Aorta (tissue), 5 donors: Measurements from ENCODE around the gene ANAPC16. TPM values are rescaled to one million over a fixed set of nuclear protein-coding genes. Genes with fewer than 3 reads are reported as not detected.

Source experiments
- ATAC-seq: fragments of 200-7000 bp; cut with Tn5 transposase; one replicate; pipeline ENCODE4 v1.9.1; 2022; ENCODE audit warnings: moderate library complexity; ENCODE audit not compliant: low FRiP score
- DNase-seq, 2 donors: peaks; one replicate each; pipeline ENCODE4 v3.0.0-alpha.2; 2020
- H3K27ac ChIP-seq, 2 donors: one replicate each; pipeline ENCODE4 v1.5.1; 2013; ENCODE audit warnings: low read length in 2 of 2, mild to moderate bottlenecking in 2 of 2, moderate library complexity in 2 of 2, control low read depth in 1 of 2, inconsistent platforms in 1 of 2, low read depth in 1 of 2
- H3K27me3 ChIP-seq, 2 donors: one replicate each; pipeline ENCODE4 v1.6.1; 2013; ENCODE audit warnings: control low read depth in 1 of 2, low read length in 1 of 2, mild to moderate bottlenecking in 1 of 2, moderate library complexity in 1 of 2; ENCODE audit not compliant: insufficient read depth in 2 of 2, control insufficient read depth in 1 of 2
- H3K36me3 ChIP-seq, 2 donors: one replicate each; pipeline ENCODE4 v1.6.1; 2013; ENCODE audit warnings: control low read depth in 1 of 2, low read length in 1 of 2, mild to moderate bottlenecking in 1 of 2; ENCODE audit not compliant: insufficient read depth in 2 of 2, control insufficient read depth in 1 of 2
- H3K4me1 ChIP-seq, 2 donors: one replicate each; pipeline ENCODE4 v1.6.1; 2013; ENCODE audit warnings: low read length in 2 of 2, control low read depth in 1 of 2, mild to moderate bottlenecking in 1 of 2, moderate library complexity in 1 of 2; ENCODE audit not compliant: insufficient read depth in 2 of 2, control insufficient read depth in 1 of 2
- H3K4me3 ChIP-seq, 2 donors: one replicate each; pipeline ENCODE4 v1.5.1; 2013; ENCODE audit warnings: low read length in 2 of 2, control low read depth in 1 of 2, mild to moderate bottlenecking in 1 of 2
- H3K9me3 ChIP-seq: one replicate; pipeline ENCODE4 v1.6.1; 2013; ENCODE audit warnings: mild to moderate bottlenecking, low read length; ENCODE audit not compliant: control insufficient read depth
- WGBS, 2 donors: extraction: QIAGEN DNeasy Blood & Tissue Kit; methylation state at CpG; one replicate each; pipeline ENCODE4 v1.1.7; 2013; 5-methylcytosine and 5-hydroxymethylcytosine counted together
- intact Hi-C, 2 donors: fragments of 100-400 bp; cut with DNase I; formaldehyde crosslinking; loops; one replicate each; pipeline versions ENCODE4 v1.14.2 to v1.15.0; 2022
- polyA plus RNA-seq, 2 donors: library from polyadenylated mRNA; stranded (reverse); fragments of 200-250 nt; gene quantifications; one replicate each; pipeline ENCODE4 v1.2.3, GENCODE V29; 2013
- total RNA-seq, 2 donors: library from RNA; stranded (reverse); fragmentation: NEBNext Ultra II Directional; extraction: Animal tissue kit (Norgen Biotek cat#: 25700); gene quantifications; one replicate each; pipeline ENCODE4 v1.2.1, GENCODE V29; 2021
- donor health status: healthy with polysubstance abuse.
- donor health status: Bipolar disorder and iron deficiency.
- donor health status: DM: no; HTN: no; CAD: no.
- donor health status: DM: no; HTN: no; CAD: no.
- donor health status: DM: yes; HTN: yes; CAD: no.

ANAPC16 gene
- total and polyA plus RNA-seq, 4 donors = 70.7 to 281 (median 120) TPM

- no peak for DNase-seq
- Histone ChIP-seq H3K27ac (no peak overlapping the region), H3K36me3 (no peaks in the 10 kb centered on the region), H3K4me1 (peaks cover 2% of the 10 kb centered on the region in 2 donors), H3K4me3 (no peak overlapping the region), H3K27me3 (no peaks in the 10 kb centered on the region), H3K9me3 (no peaks in the 10 kb centered on the region)
- 2 to 4% methylated on average over 1 of the region's 1 CpG for WGBS, 2 donors
- intact Hi-C loops = no loop called here
- no peak for ATAC-seq
Observed at GRCh38 chr10:72175149-72175548, 40.7 kb upstream of the ANAPC16 start.

- Histone ChIP-seq H3K27ac (no peak overlapping the region), H3K4me3 (no peak overlapping the region), H3K4me1 (peaks cover 2% of the 10 kb centered on the region in 2 donors), H3K36me3 (no peaks in the 10 kb centered on the region), H3K27me3 (no peaks in the 10 kb centered on the region), H3K9me3 (no peaks in the 10 kb centered on the region)
- 63 to 80% methylated on average over 2 of the region's 2 CpGs for WGBS, 2 donors
- DNase-seq (no peak), ATAC-seq (no peak)
- intact Hi-C loops = no loop called here
Observed at GRCh38 chr10:72176701-72177100, 39.1 kb upstream of the ANAPC16 start.

- H3K4me3 ChIP-seq = no peak overlapping the region
- H3K36me3 ChIP-seq = no peaks in the 10 kb centered on the region
- DNase-seq (no peak), ATAC-seq (no peak)
- H3K27ac ChIP-seq = no peak overlapping the region
- H3K27me3 ChIP-seq = no peaks in the 10 kb centered on the region
- H3K4me1 ChIP-seq = peaks cover 2% of the 10 kb centered on the region in 2 donors
- WGBS, 2 donors = 96 to 97% methylated on average over 2 of the region's 2 CpGs
- intact Hi-C loops = no loop called here
- H3K9me3 ChIP-seq = no peaks in the 10 kb centered on the region
Observed at GRCh38 chr10:72177454-72177853, 38.4 kb upstream of the ANAPC16 start.

GRCh38 chr10:72184156-72184555 lies 31.7 kb upstream of the ANAPC16 start:
- no peak for ATAC-seq
- Histone ChIP-seq H3K36me3 (no peaks in the 10 kb centered on the region), H3K9me3 (no peaks in the 10 kb centered on the region), H3K4me1 (no peaks in the 10 kb centered on the region), H3K27me3 (no peaks in the 10 kb centered on the region), H3K27ac (no peak overlapping the region), H3K4me3 (no peak overlapping the region)
- 98 to 99% methylated on average over 2 of the region's 2 CpGs for WGBS, 2 donors
- DNase-seq = no peak
- intact Hi-C loops = no loop called here

- no peaks in the 10 kb centered on the region for H3K36me3 ChIP-seq
- WGBS, 2 donors = 65 to 71% methylated on average over 7 of the region's 7 CpGs
- ATAC-seq (peak; percentile 89), DNase-seq (no peak)
- no peaks in the 10 kb centered on the region for H3K27me3 ChIP-seq
- no peaks in the 10 kb centered on the region for H3K4me1 ChIP-seq
- no peak overlapping the region for H3K4me3 ChIP-seq
- H3K27ac ChIP-seq = no peak overlapping the region
- intact Hi-C loops = no loop called here
- no peaks in the 10 kb centered on the region for H3K9me3 ChIP-seq
Observed at GRCh38 chr10:72186258-72186981, 29.4 kb upstream of the ANAPC16 start.

- 83 to 89% methylated on average over 3 of the region's 3 CpGs for WGBS, 2 donors
- ATAC-seq = no peak
- no peak overlapping the region for H3K4me3 ChIP-seq
Observed at GRCh38 chr10:72186982-72187330, 28.9 kb upstream of the ANAPC16 start.

GRCh38 chr10:72194949-72195348 lies 20.9 kb upstream of the ANAPC16 start:
- 95 to 96% methylated on average over 2 of the region's 2 CpGs for whole genome bisulfite sequencing, 2 donors
- no peak overlapping the region for H3K4me3 ChIP-seq
- no peaks in the 10 kb centered on the region for H3K27me3 ChIP-seq
- no peak overlapping the region for H3K27ac ChIP-seq
- no peaks in the 10 kb centered on the region for H3K9me3 ChIP-seq
- no peak for ATAC-seq
- DNase-seq = no peak
- intact Hi-C loops = no loop called here
- no peaks in the 10 kb centered on the region for H3K4me1 ChIP-seq
- no peaks in the 10 kb centered on the region for H3K36me3 ChIP-seq

More at GRCh38 chr10:72186982-72187330, 28.9 kb upstream of the ANAPC16 start:
- DNase-seq = no peak
- Histone ChIP-seq H3K9me3 (no peaks in the 10 kb centered on the region), H3K36me3 (no peaks in the 10 kb centered on the region), H3K27me3 (no peaks in the 10 kb centered on the region), H3K27ac (no peak overlapping the region), H3K4me1 (no peaks in the 10 kb centered on the region)
- intact Hi-C loops = no loop called here

GRCh38 chr10:72200883-72201282 lies 14.9 kb upstream of the ANAPC16 start:
- 98 to 99% methylated on average over 3 of the region's 3 CpGs for WGBS, 2 donors
- no peaks in the 10 kb centered on the region for H3K36me3 ChIP-seq
- ATAC-seq = no peak

GRCh38 chr10:72201293-72201692 lies 14.5 kb upstream of the ANAPC16 start:
- DNase-seq (no peak), ATAC-seq (no peak)
- Histone ChIP-seq H3K36me3 (no peaks in the 10 kb centered on the region), H3K4me3 (no peak overlapping the region), H3K9me3 (no peaks in the 10 kb centered on the region), H3K4me1 (no peaks in the 10 kb centered on the region), H3K27me3 (no peaks in the 10 kb centered on the region), H3K27ac (no peak overlapping the region)
- intact Hi-C loops = no loop called here
- WGBS, 2 donors = 86 to 100% methylated on average over 5 of the region's 5 CpGs

More at GRCh38 chr10:72200883-72201282, 14.9 kb upstream of the ANAPC16 start:
- H3K27me3 ChIP-seq = no peaks in the 10 kb centered on the region
- H3K4me1 ChIP-seq = no peaks in the 10 kb centered on the region
- no peak overlapping the region for H3K27ac ChIP-seq
- H3K9me3 ChIP-seq = no peaks in the 10 kb centered on the region
- intact Hi-C loops = no loop called here
- no peak for DNase-seq
- no peak overlapping the region for H3K4me3 ChIP-seq
